Neural cell (in vitro differentiated cells): Measurements from ENCODE around the gene FZD10.

Source experiments
- CTCF ChIP-seq: fragments of 450-650 bp; IDR thresholded peaks from 2 replicates; pipeline ENCODE4 v1.5.1; 2014; ENCODE audit warnings: antibody characterized with exemption, mild to moderate bottlenecking, moderate library complexity; ENCODE audit not compliant: poor library complexity, severe bottlenecking
- EP300 ChIP-seq: fragments of 450-650 bp; conservative IDR thresholded peaks from 2 replicates; pipeline ENCODE4 v1.6.1; 2014; ENCODE audit warnings: antibody characterized with exemption, mild to moderate bottlenecking, moderate library complexity; ENCODE audit not compliant: poor library complexity, severe bottlenecking
- EZH2 ChIP-seq: fragments of 200-600, 300-800 bp; shearing (Covaris generic), sonication (generic); IDR thresholded peaks from 2 replicates; pipeline ENCODE4 v1.6.1; 2014; ENCODE audit warnings: antibody characterized with exemption, low read length, borderline replicate concordance, mild to moderate bottlenecking; ENCODE audit not compliant: insufficient read depth, poor library complexity, severe bottlenecking
- MXI1 ChIP-seq: fragments of 450-650 bp; conservative IDR thresholded peaks from 2 replicates; pipeline ENCODE4 v1.6.1; 2014; ENCODE audit warnings: antibody characterized with exemption, mild to moderate bottlenecking; ENCODE audit not compliant: poor library complexity, severe bottlenecking
- POLR2AphosphoS5 ChIP-seq: IDR thresholded peaks from 2 replicates; pipeline ENCODE4 v1.6.1; 2012
- RAD21 ChIP-seq: fragments of 450-650 bp; conservative IDR thresholded peaks from 2 replicates; pipeline ENCODE4 v1.6.1; 2014; ENCODE audit warnings: antibody characterized with exemption, mild to moderate bottlenecking, moderate library complexity
- REST ChIP-seq: IDR thresholded peaks from 2 replicates; pipeline ENCODE4 v1.6.1; 2012; ENCODE audit warnings: borderline replicate concordance
- SMC3 ChIP-seq: fragments of 450-650 bp; conservative IDR thresholded peaks from 2 replicates; pipeline ENCODE4 v1.6.1; 2014; ENCODE audit warnings: antibody characterized with exemption, mild to moderate bottlenecking, moderate library complexity; ENCODE audit not compliant: poor library complexity
- TAF1 ChIP-seq: IDR thresholded peaks from 2 replicates; pipeline ENCODE4 v1.6.1; 2012; ENCODE audit warnings: low read depth

- TF ChIP-seq CTCF = no peak
- no peak for TF ChIP-seq POLR2AphosphoS5
- TF ChIP-seq EZH2 = no peak
- TF ChIP-seq REST = no peak
- no peak for TF ChIP-seq EP300
- TF ChIP-seq RAD21 = no peak
- no peak for TF ChIP-seq TAF1
- TF ChIP-seq MXI1 = no peak
- TF ChIP-seq SMC3 = no peak
Measured at GRCh38 chr12:130214686-130215395, 52.6 kb downstream of the FZD10 start.
